ENCODE measurements around the gene IMMP2L.

DNA sequence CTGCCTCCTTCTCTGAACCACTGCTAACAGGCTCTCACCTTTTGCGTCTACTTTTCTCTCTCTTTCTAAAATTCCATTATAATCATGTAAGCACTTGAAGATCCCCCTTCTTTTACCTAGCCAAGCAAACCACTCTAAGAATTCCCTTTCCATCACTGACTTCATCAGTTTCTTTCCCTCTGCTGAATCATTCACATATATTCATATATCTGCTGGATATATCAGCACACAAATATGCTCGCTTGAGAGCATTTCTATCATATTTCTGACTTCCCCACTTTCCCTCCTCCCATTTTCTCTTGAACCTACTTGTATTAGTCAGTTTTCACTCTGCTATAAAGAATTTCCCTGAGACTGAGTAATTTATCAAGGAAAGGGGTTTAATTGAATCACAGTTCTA is 555.6 kb downstream of the IMMP2L start:
- TF ChIP-seq TAF1 (conservative IDR thresholded peaks at IDR 0.05), result no peak
- no peak for TF ChIP-seq CTCF (IDR thresholded peaks at IDR 0.05; ENCODE audit: low read depth, low read length, missing input control)
- TF ChIP-seq, protein P1, sequence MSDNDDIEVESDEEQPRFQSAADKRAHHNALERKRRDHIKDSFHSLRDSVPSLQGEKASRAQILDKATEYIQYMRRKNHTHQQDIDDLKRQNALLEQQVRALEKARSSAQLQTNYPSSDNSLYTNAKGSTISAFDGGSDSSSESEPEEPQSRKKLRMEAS (IDR thresholded peaks at IDR 0.05), result no peak
- TF ChIP-seq, protein P2, sequence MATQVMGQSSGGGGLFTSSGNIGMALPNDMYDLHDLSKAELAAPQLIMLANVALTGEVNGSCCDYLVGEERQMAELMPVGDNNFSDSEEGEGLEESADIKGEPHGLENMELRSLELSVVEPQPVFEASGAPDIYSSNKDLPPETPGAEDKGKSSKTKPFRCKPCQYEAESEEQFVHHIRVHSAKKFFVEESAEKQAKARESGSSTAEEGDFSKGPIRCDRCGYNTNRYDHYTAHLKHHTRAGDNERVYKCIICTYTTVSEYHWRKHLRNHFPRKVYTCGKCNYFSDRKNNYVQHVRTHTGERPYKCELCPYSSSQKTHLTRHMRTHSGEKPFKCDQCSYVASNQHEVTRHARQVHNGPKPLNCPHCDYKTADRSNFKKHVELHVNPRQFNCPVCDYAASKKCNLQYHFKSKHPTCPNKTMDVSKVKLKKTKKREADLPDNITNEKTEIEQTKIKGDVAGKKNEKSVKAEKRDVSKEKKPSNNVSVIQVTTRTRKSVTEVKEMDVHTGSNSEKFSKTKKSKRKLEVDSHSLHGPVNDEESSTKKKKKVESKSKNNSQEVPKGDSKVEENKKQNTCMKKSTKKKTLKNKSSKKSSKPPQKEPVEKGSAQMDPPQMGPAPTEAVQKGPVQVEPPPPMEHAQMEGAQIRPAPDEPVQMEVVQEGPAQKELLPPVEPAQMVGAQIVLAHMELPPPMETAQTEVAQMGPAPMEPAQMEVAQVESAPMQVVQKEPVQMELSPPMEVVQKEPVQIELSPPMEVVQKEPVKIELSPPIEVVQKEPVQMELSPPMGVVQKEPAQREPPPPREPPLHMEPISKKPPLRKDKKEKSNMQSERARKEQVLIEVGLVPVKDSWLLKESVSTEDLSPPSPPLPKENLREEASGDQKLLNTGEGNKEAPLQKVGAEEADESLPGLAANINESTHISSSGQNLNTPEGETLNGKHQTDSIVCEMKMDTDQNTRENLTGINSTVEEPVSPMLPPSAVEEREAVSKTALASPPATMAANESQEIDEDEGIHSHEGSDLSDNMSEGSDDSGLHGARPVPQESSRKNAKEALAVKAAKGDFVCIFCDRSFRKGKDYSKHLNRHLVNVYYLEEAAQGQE (IDR thresholded peaks at IDR 0.05), result no peak
- TF ChIP-seq GABPA (IDR thresholded peaks at IDR 0.05 in 1 of 2, conservative IDR thresholded peaks at IDR 0.05 in 1 of 2), result no peak
- TF ChIP-seq YY1 (IDR thresholded peaks at IDR 0.05), result no peak
- no peak for TF ChIP-seq RAD21 (IDR thresholded peaks at IDR 0.05)
- TF ChIP-seq SP1 (IDR thresholded peaks at IDR 0.05), result no peak
- no peak for TF ChIP-seq ZBTB33 (IDR thresholded peaks at IDR 0.05)
- TF ChIP-seq, protein P3, sequence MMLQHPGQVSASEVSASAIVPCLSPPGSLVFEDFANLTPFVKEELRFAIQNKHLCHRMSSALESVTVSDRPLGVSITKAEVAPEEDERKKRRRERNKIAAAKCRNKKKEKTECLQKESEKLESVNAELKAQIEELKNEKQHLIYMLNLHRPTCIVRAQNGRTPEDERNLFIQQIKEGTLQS (IDR thresholded peaks at IDR 0.05), result no peak
- TF ChIP-seq HNF4G (IDR thresholded peaks at IDR 0.05), result no peak
- no peak for TF ChIP-seq JUND (IDR thresholded peaks at IDR 0.05)
- TF ChIP-seq HNF4A (conservative IDR thresholded peaks at IDR 0.05), result no peak
- no peak for TF ChIP-seq RXRA (IDR thresholded peaks at IDR 0.05)

Measured in liver (tissue), 3 donors.